ENCODE measurements around the gene CERKL.

Gene CERKL

DNA sequence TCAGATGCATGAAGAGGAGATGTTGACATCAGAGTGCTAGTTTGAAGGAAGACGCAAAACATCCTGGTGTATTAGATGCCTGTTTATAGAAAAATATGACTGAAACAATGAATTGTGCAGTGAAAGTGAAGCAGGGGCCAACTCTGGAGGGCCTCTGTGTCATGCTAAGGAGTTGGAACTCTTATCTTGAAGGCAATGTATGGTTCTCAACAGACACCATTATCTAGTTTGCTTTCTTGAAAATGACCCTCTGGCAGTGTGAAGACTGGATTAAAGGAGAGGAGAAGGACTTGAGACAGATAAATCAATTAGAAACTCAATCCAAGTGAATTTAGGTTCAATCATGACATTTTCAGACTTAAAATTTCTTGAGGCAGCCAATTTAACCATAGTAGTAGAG, 136.7 kb downstream of the CERKL start:
- H3K4me3 ChIP-seq (ENCODE audit: severe bottlenecking) = no peak overlapping the region
- TF ChIP-seq, protein P1, sequence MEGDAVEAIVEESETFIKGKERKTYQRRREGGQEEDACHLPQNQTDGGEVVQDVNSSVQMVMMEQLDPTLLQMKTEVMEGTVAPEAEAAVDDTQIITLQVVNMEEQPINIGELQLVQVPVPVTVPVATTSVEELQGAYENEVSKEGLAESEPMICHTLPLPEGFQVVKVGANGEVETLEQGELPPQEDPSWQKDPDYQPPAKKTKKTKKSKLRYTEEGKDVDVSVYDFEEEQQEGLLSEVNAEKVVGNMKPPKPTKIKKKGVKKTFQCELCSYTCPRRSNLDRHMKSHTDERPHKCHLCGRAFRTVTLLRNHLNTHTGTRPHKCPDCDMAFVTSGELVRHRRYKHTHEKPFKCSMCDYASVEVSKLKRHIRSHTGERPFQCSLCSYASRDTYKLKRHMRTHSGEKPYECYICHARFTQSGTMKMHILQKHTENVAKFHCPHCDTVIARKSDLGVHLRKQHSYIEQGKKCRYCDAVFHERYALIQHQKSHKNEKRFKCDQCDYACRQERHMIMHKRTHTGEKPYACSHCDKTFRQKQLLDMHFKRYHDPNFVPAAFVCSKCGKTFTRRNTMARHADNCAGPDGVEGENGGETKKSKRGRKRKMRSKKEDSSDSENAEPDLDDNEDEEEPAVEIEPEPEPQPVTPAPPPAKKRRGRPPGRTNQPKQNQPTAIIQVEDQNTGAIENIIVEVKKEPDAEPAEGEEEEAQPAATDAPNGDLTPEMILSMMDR (IDR thresholded peaks at IDR 0.05; ENCODE audit: poor library complexity, severe bottlenecking) = no peak
- no peak for ATAC-seq (ENCODE audit: low read depth)
- no peaks in the 10 kb centered on the region for H3K36me3 ChIP-seq (ENCODE audit: low read depth)
- H3K9me3 ChIP-seq (ENCODE audit: severe bottlenecking) = no peaks in the 10 kb centered on the region
- H3K27me3 ChIP-seq (ENCODE audit: insufficient read depth, poor library complexity, severe bottlenecking) = no peaks in the 10 kb centered on the region
- H3K4me1 ChIP-seq (ENCODE audit: insufficient read depth, poor library complexity, severe bottlenecking) = peaks cover 25% of the 10 kb centered on the region
- no peak overlapping the region for H3K27ac ChIP-seq (ENCODE audit: poor library complexity, severe bottlenecking)
- no peak for DNase-seq (ENCODE audit: low spot score)

DNA sequence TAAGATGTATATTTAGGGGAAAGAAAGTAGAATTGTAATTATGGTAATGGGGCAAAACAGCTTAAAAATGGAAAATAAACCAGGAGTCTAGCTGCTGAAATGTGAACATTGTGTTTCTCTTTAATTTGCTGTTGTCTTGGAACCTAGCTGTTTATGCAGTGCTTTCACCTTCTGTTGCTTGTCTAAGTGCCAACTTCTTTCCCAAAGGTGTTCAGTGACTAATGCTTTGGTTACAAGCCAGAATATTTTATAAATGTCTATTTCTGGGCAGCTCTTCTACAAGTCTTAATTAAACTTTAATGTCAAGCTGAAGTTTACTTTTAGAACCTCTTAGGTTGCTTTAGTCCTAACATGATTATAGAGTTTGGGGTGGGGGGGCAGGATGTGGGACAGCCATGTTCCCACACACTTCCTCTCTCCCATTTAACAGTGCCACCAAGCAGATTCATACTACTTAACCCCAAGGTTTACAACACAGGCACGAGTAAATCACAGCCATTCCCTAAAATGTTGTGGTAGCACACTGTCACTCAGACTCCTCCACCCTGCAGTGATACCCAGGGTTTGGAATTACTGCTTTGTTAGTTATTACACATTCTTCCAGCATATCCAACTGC, 139.1 kb downstream of the CERKL start:
- Histone ChIP-seq H3K27ac (ENCODE audit: poor library complexity, severe bottlenecking) (peak overlapping the region; percentile 4), H3K9me3 (ENCODE audit: severe bottlenecking) (no peaks in the 10 kb centered on the region), H3K27me3 (ENCODE audit: insufficient read depth, poor library complexity, severe bottlenecking) (no peaks in the 10 kb centered on the region), H3K4me1 (ENCODE audit: insufficient read depth, poor library complexity, severe bottlenecking) (peaks cover 13% of the 10 kb centered on the region), H3K4me3 (ENCODE audit: severe bottlenecking) (no peak overlapping the region), H3K36me3 (ENCODE audit: low read depth) (no peaks in the 10 kb centered on the region)
- ATAC-seq (ENCODE audit: low read depth) = peak; percentile 73
- TF ChIP-seq, protein P1 (IDR thresholded peaks at IDR 0.05; ENCODE audit: poor library complexity, severe bottlenecking) = no peak
- DNase-seq (ENCODE audit: low spot score) = no peak

DNA sequence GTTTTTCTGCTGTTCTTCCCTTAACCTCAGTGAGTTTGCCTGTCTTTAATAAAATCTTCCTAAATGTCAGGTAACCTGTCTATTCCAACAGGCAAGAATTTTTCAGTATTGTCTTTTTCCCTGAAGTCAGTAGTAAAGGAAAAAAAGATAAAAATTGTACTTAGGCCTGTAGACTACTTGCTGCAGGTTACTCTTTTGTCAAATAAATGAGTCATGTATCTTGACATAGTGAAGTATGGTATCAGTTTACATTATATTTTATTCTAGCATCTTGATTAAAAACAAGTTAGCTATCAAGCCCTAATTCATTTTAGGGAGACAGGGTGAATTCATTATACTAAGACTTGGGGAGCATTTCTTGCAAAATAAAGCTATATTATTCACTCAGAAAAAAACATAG, 139.9 kb downstream of the CERKL start:
- TF ChIP-seq, protein P1 (IDR thresholded peaks at IDR 0.05; ENCODE audit: poor library complexity, severe bottlenecking) = no peak
- DNase-seq (ENCODE audit: low spot score) = no peak
- no peak for ATAC-seq (ENCODE audit: low read depth)
- Histone ChIP-seq H3K4me1 (ENCODE audit: insufficient read depth, poor library complexity, severe bottlenecking) (peaks cover 13% of the 10 kb centered on the region), H3K36me3 (ENCODE audit: low read depth) (no peaks in the 10 kb centered on the region), H3K27me3 (ENCODE audit: insufficient read depth, poor library complexity, severe bottlenecking) (no peaks in the 10 kb centered on the region), H3K4me3 (ENCODE audit: severe bottlenecking) (no peak overlapping the region), H3K9me3 (ENCODE audit: severe bottlenecking) (no peaks in the 10 kb centered on the region), H3K27ac (ENCODE audit: poor library complexity, severe bottlenecking) (no peak overlapping the region)

DNA sequence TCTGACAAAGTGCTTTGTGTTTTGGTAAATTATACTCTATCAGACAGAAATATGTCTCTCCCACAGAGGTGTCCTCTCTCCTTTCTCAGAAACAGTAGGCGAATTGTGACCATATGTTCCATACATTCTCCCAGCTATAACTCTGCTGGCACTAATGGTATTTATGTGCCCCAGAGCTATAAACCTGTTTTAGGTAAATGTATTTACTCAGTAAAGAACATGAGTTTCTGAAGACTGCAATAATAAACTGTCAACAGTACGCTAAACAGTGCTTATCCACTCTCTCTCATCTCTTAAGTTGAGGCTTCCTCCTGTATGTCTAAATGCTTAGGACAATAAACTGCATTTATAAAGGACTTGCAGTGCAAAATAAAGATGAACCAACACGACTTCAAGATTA, 141.2 kb downstream of the CERKL start:
- H3K27ac ChIP-seq (ENCODE audit: poor library complexity, severe bottlenecking) = no peak overlapping the region
- TF ChIP-seq, protein P1 (IDR thresholded peaks at IDR 0.05; ENCODE audit: poor library complexity, severe bottlenecking) = no peak
- DNase-seq (ENCODE audit: low spot score) (no peak), ATAC-seq (ENCODE audit: low read depth) (no peak)
- H3K27me3 ChIP-seq (ENCODE audit: insufficient read depth, poor library complexity, severe bottlenecking) = no peaks in the 10 kb centered on the region
- H3K4me1 ChIP-seq (ENCODE audit: insufficient read depth, poor library complexity, severe bottlenecking) = peaks cover 13% of the 10 kb centered on the region
- H3K36me3 ChIP-seq (ENCODE audit: low read depth) = no peaks in the 10 kb centered on the region
- H3K4me3 ChIP-seq (ENCODE audit: severe bottlenecking) = no peak overlapping the region
- H3K9me3 ChIP-seq (ENCODE audit: severe bottlenecking) = no peaks in the 10 kb centered on the region

DNA sequence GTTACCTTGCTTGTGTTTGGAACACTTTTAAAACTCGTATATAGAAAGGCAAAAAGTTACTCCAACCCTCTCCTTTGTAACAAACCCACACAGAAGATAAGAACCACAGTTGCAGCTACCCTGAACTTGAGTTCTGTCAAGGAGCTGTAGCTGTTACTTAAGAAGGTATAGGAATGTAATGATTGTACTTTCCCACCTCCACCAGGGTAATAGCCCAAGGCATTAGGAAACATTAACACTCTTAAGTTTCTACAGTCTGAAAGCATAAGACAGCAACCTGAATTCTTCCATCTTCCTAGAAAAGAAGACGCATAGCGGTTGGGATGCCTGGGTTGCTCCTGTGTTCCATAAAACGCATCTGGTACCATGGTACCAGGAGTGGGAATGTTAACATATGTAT, 156.7 kb downstream of the CERKL start:
- ATAC-seq (ENCODE audit: low read depth) = no peak
- no peak for DNase-seq (ENCODE audit: low spot score)
- no peaks in the 10 kb centered on the region for H3K4me1 ChIP-seq (ENCODE audit: insufficient read depth, poor library complexity, severe bottlenecking)
- no peaks in the 10 kb centered on the region for H3K36me3 ChIP-seq (ENCODE audit: low read depth)
- H3K27me3 ChIP-seq (ENCODE audit: insufficient read depth, poor library complexity, severe bottlenecking) = no peaks in the 10 kb centered on the region
- no peaks in the 10 kb centered on the region for H3K9me3 ChIP-seq (ENCODE audit: severe bottlenecking)
- H3K4me3 ChIP-seq (ENCODE audit: severe bottlenecking) = no peak overlapping the region
- no peak overlapping the region for H3K27ac ChIP-seq (ENCODE audit: poor library complexity, severe bottlenecking)
- TF ChIP-seq, protein P1 (IDR thresholded peaks at IDR 0.05; ENCODE audit: poor library complexity, severe bottlenecking) = no peak
